GM12878 (cell line): Measurements from ENCODE around the gene FOXP3. TPM values are rescaled to one million over a fixed set of nuclear protein-coding genes. Genes with fewer than 3 reads are reported as not detected.

Experiments used
- ATAC-seq: fragments of 200-7000 bp; cut with Tn5 transposase; 3 replicates; pipeline ENCODE4 v1.9.1; 2020; ENCODE audit warnings: mild to moderate bottlenecking, moderate library complexity
- BruUV-seq: library from RNA; stranded (reverse); fragments of 400-500 nt; replicated peaks from 2 replicates; lab custom pipeline; 2021; lab: Mats Ljungman, UMichigan
- CTCF ChIA-PET: fragments of 300-600 bp; sonication (Branson Sonifier 250); formaldehyde crosslinking; extraction: SDS; loops from one replicate; lab custom pipeline; 2021; ENCODE audit warnings: inconsistent platforms; lab: Yijun Ruan, JAX
- POLR2A ChIA-PET: fragments of 350-600 bp; formaldehyde crosslinking; extraction: SDS; loops from one replicate; lab custom pipeline; 2021; ENCODE audit warnings: inconsistent platforms; lab: Charles Lee
- RAD21 ChIA-PET: fragments of 300-600 bp; sonication (Branson Sonifier 250); formaldehyde crosslinking; loops from one replicate; lab custom pipeline; 2023; ENCODE audit warnings: antibody characterized with exemption; ENCODE audit not compliant: unreplicated experiment; lab: Charles Lee
- SMC1A ChIA-PET: fragments of 300-600 bp; sonication (Branson Sonifier 250); formaldehyde crosslinking; loops from one replicate; lab custom pipeline; 2023; ENCODE audit not compliant: unreplicated experiment, uncharacterized antibody; lab: Charles Lee
- DNase-seq: peaks from one replicate; pipeline ENCODE4 v3.0.0-alpha.2; 2011; ENCODE audit warnings: low read depth, low spot score
- FAIRE-seq: peaks from 3 replicates; lab custom pipeline; 2011; peaks lifted over from hg19 to GRCh38; lab: Jason Lieb, UNC
- H2AFZ ChIP-seq: 2 replicates; pipeline ENCODE4 v1.6.0; 2011; ENCODE audit warnings: low read depth, low read length, control low read depth; ENCODE audit not compliant: control insufficient read depth
- H3K27ac ChIP-seq: 2 replicates; pipeline ENCODE4 v1.5.1; 2011; ENCODE audit warnings: control low read depth; ENCODE audit not compliant: control insufficient read depth, insufficient read depth
- H3K27me3 ChIP-seq, 2 experiments: replicated peaks in 1 of 2; 2 replicates each; pipeline versions ENCODE4 v1.6.0 to v1.6.1; 2011; ENCODE audit warnings: low read length in 1 of 2; ENCODE audit not compliant: control insufficient read depth in 2 of 2, insufficient read depth in 2 of 2
- H3K36me3 ChIP-seq, 2 experiments: 2 replicates each; pipeline ENCODE4 v1.5.1; 2011; ENCODE audit warnings: low read length in 1 of 2; ENCODE audit not compliant: control insufficient read depth in 2 of 2, insufficient read depth in 2 of 2
- H3K4me1 ChIP-seq: 2 replicates; pipeline ENCODE4 v1.6.1; 2011; ENCODE audit warnings: mild to moderate bottlenecking, low read length, moderate library complexity, mixed read lengths; ENCODE audit not compliant: control insufficient read depth, insufficient read depth
- H3K4me2 ChIP-seq: 2 replicates; pipeline ENCODE4 v1.6.0; 2011; ENCODE audit warnings: control low read depth; ENCODE audit not compliant: control insufficient read depth, insufficient read depth
- H3K4me3 ChIP-seq: fragments of 200-600 bp; sonication (generic); 2 replicates; pipeline ENCODE4 v1.5.1; 2016
- H3K79me2 ChIP-seq: 2 replicates; pipeline ENCODE4 v1.6.0; 2011; ENCODE audit warnings: low read length; ENCODE audit not compliant: control insufficient read depth, insufficient read depth
- H3K9ac ChIP-seq: 2 replicates; pipeline ENCODE4 v1.8.0; 2011; ENCODE audit warnings: low read length, control low read depth, mixed read lengths; ENCODE audit not compliant: control insufficient read depth, insufficient read depth
- H3K9me3 ChIP-seq: replicated peaks from 3 replicates; pipeline ENCODE4 v1.5.1; 2011; ENCODE audit warnings: mild to moderate bottlenecking, low read length; ENCODE audit not compliant: control insufficient read depth, insufficient read depth
- H4K20me1 ChIP-seq: 2 replicates; pipeline ENCODE4 v1.6.0; 2011; ENCODE audit not compliant: control insufficient read depth, insufficient read depth
- ATF2 ChIP-seq: IDR thresholded peaks from 2 replicates; pipeline ENCODE4 v1.6.1; 2012; ENCODE audit warnings: low read length, inconsistent platforms
- BACH1 ChIP-seq: fragments of 450-650 bp; IDR thresholded peaks from 2 replicates; pipeline ENCODE4 v1.6.1; 2017; ENCODE audit warnings: mild to moderate bottlenecking, borderline replicate concordance
- BCL11A ChIP-seq: IDR thresholded peaks from 2 replicates; pipeline ENCODE4 v1.6.1; 2011; ENCODE audit warnings: low read depth, low read length
- CBX3 ChIP-seq: fragments of 200-600 bp; sonication (generic); IDR thresholded peaks from 2 replicates; pipeline ENCODE4 v1.6.1; 2016; ENCODE audit warnings: low read depth, borderline replicate concordance
- E2F4 ChIP-seq: IDR thresholded peaks from 2 replicates; pipeline ENCODE4 v1.6.1; 2012; ENCODE audit warnings: low read depth, low read length, improper control_type of control experiment
- MYC ChIP-seq: IDR thresholded peaks from 2 replicates; pipeline ENCODE4 v1.6.1; 2011; ENCODE audit warnings: mild to moderate bottlenecking, low read length, moderate library complexity, inconsistent platforms; ENCODE audit not compliant: insufficient read depth, insufficient replicate concordance, insufficient read length, severe bottlenecking
- NFIC ChIP-seq: IDR thresholded peaks from 2 replicates; pipeline ENCODE4 v1.6.1; 2012; ENCODE audit warnings: low read depth, mild to moderate bottlenecking, inconsistent platforms, low read length, moderate library complexity
- NFYA ChIP-seq: IDR thresholded peaks from 2 replicates; pipeline ENCODE4 v1.6.1; 2011; ENCODE audit warnings: low read depth, mild to moderate bottlenecking, low read length, improper control_type of control experiment, borderline replicate concordance
- NR2C2 ChIP-seq: IDR thresholded peaks from 2 replicates; pipeline ENCODE4 v1.6.1; 2011; ENCODE audit warnings: borderline replicate concordance, low read depth; ENCODE audit not compliant: control insufficient read depth, insufficient read length
- NR2F1 ChIP-seq: fragments of 450-650 bp; conservative IDR thresholded peaks from 2 replicates; pipeline ENCODE4 v1.6.1; 2017; ENCODE audit warnings: mild to moderate bottlenecking
- RFX5 ChIP-seq: IDR thresholded peaks from 2 replicates; pipeline ENCODE4 v1.6.1; 2011; ENCODE audit warnings: low read depth, low read length, improper control_type of control experiment
- RUNX3 ChIP-seq: IDR thresholded peaks from 2 replicates; pipeline ENCODE4 v1.6.1; 2012; ENCODE audit warnings: low read length, inconsistent platforms
- WGBS: methylation state at CpG from one replicate; pipeline ENCODE4 v1.1.6; 2016; ENCODE audit warnings: low lambda C conversion rate; ENCODE audit not compliant: insufficient replicate concordance, insufficient coverage; ENCODE audit errors: missing lambda C conversion rate; 5-methylcytosine and 5-hydroxymethylcytosine counted together
- in situ Hi-C: fragments of 300-500 bp; cut with MboI; formaldehyde crosslinking; loops from 9 replicates; pipeline ENCODE4 v1.14.3; 2018; ENCODE audit warnings: mixed read lengths
- intact Hi-C: fragments of 100-400 bp; cut with micrococcal nuclease; formaldehyde crosslinking; loops from one replicate; pipeline ENCODE4 v1.14.2; 2022; ENCODE audit not compliant: unreplicated experiment
- polyA plus RNA-seq, 11 experiments: library from polyadenylated mRNA; depleted of rRNA in 4 of 11; unstranded in 6 of 11; stranded (reverse) in 5 of 11; fragments of >200 nt; fragmentation: Nextera tagmentation in 4 of 11; fragmentation: Illumina TruSeq in 1 of 11; extraction: Ambion mirVana in 4 of 11; extraction: Trizol in 1 of 11; gene quantifications; 1 replicate in 1 of 11; 2 replicates in 10 of 11; pipeline versions ENCODE4 v1.2.1 to v1.2.3, GENCODE V29; 2011 to 2016; ENCODE audit warnings: inconsistent platforms in 2 of 11, missing spikeins in 2 of 11, low read depth in 1 of 11
- total RNA-seq, 4 experiments: library from RNA; depleted of rRNA in 3 of 4; stranded (reverse); fragments of >200 nt in 3 of 4; fragmentation: Illumina TruSeq in 1 of 4; extraction: Trizol in 1 of 4; gene quantifications; 2 replicates each; pipeline versions ENCODE4 v1.2.1 to v1.2.3, GENCODE V29; 2013 to 2021
- TF ChIP-seq, protein P1 (sequence below): fragments of 450-650 bp; formaldehyde crosslinking; IDR thresholded peaks from 2 replicates; pipeline ENCODE4 v1.5.0; 2022; ENCODE audit warnings: mild to moderate bottlenecking, missing genetic modification characterization
- TF ChIP-seq, protein P2 (sequence below): fragments of 450-650 bp; formaldehyde crosslinking; IDR thresholded peaks from 2 replicates; pipeline ENCODE4 v1.4.0; 2022; ENCODE audit warnings: mild to moderate bottlenecking, moderate library complexity

Gene FOXP3
- total and polyA plus RNA-seq, 10 of the 15 experiments (the other 5 are each of a cell fraction or from before 2014, with no cell fraction given): 0.02 to 0.21 (median 0.08) TPM; not detected in 3

- TF ChIP-seq NR2F1 (no peak), NFIC (no peak)
Measured at GRCh38 chrX:49250066-49250465, 14.4 kb downstream of the FOXP3 start (continued).

- no peaks in the 10 kb centered on the region for H3K4me1 ChIP-seq
- no peaks in the 10 kb centered on the region for H3K27me3 ChIP-seq
- H3K79me2 ChIP-seq: no peaks in the 10 kb centered on the region
- peaks cover 0 to 2% of the 10 kb centered on the region in 2 experiments; a peak in 1 of 4 replicates for H3K36me3 ChIP-seq
- no peak overlapping the region for H2AFZ ChIP-seq
- no peak overlapping the region for H3K4me3 ChIP-seq
- H3K4me2 ChIP-seq: no peak overlapping the region
- ATAC-seq (no peak), FAIRE-seq (no peak), DNase-seq (no peak)
- intact Hi-C loops: no loop called here
- 54% methylated on average over 7 of the region's 9 CpGs for WGBS
- no peak overlapping the region for H3K9ac ChIP-seq
- H4K20me1 ChIP-seq: no peaks in the 10 kb centered on the region
- POLR2A ChIA-PET: no interaction called here
- BruUV-seq: no TSS peak
- CTCF ChIA-PET: no interaction called here
- RAD21 ChIA-PET: no interaction called here
- SMC1A ChIA-PET: no interaction called here
- no peaks in the 10 kb centered on the region for H3K9me3 ChIP-seq
- H3K27ac ChIP-seq: no peak overlapping the region
- in situ Hi-C loops: no loop called here
- TF ChIP-seq RFX5: no peak
- no peak for TF ChIP-seq NR2C2
- TF ChIP-seq RUNX3: no peak
- no peak for TF ChIP-seq E2F4
- no peak for TF ChIP-seq CBX3
- no peak for TF ChIP-seq BCL11A
- TF ChIP-seq, protein P1, sequence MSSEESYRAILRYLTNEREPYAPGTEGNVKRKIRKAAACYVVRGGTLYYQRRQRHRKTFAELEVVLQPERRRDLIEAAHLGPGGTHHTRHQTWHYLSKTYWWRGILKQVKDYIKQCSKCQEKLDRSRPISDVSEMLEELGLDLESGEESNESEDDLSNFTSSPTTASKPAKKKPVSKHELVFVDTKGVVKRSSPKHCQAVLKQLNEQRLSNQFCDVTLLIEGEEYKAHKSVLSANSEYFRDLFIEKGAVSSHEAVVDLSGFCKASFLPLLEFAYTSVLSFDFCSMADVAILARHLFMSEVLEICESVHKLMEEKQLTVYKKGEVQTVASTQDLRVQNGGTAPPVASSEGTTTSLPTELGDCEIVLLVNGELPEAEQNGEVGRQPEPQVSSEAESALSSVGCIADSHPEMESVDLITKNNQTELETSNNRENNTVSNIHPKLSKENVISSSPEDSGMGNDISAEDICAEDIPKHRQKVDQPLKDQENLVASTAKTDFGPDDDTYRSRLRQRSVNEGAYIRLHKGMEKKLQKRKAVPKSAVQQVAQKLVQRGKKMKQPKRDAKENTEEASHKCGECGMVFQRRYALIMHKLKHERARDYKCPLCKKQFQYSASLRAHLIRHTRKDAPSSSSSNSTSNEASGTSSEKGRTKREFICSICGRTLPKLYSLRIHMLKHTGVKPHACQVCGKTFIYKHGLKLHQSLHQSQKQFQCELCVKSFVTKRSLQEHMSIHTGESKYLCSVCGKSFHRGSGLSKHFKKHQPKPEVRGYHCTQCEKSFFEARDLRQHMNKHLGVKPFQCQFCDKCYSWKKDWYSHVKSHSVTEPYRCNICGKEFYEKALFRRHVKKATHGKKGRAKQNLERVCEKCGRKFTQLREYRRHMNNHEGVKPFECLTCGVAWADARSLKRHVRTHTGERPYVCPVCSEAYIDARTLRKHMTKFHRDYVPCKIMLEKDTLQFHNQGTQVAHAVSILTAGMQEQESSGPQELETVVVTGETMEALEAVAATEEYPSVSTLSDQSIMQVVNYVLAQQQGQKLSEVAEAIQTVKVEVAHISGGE (CRISPR knock-in tag): no peak
- TF ChIP-seq MYC: no peak
- TF ChIP-seq BACH1: no peak
- TF ChIP-seq, protein P2, sequence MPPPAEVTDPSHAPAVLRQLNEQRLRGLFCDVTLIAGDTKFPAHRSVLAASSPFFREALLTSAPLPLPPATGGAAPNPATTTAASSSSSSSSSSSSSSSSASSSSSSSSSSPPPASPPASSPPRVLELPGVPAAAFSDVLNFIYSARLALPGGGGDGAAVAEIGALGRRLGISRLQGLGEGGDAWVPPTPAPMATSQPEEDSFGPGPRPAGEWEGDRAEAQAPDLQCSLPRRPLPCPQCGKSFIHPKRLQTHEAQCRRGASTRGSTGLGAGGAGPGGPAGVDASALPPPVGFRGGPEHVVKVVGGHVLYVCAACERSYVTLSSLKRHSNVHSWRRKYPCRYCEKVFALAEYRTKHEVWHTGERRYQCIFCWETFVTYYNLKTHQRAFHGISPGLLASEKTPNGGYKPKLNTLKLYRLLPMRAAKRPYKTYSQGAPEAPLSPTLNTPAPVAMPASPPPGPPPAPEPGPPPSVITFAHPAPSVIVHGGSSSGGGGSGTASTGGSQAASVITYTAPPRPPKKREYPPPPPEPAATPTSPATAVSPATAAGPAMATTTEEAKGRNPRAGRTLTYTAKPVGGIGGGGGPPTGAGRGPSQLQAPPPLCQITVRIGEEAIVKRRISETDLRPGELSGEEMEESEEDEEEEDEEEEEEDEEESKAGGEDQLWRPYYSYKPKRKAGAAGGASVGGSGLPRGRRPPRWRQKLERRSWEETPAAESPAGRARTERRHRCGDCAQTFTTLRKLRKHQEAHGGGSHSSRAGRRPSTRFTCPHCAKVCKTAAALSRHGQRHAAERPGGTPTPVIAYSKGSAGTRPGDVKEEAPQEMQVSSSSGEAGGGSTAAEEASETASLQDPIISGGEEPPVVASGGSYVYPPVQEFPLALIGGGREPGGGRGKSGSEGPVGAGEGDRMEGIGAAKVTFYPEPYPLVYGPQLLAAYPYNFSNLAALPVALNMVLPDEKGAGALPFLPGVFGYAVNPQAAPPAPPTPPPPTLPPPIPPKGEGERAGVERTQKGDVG (CRISPR knock-in tag): no peak
- no peak for TF ChIP-seq ATF2
- no peak for TF ChIP-seq NFYA
Measured at GRCh38 chrX:49249616-49250015, 14.9 kb downstream of the FOXP3 start.
